ENCODE data around the gene CTBP1.

Gene CTBP1

DNA sequence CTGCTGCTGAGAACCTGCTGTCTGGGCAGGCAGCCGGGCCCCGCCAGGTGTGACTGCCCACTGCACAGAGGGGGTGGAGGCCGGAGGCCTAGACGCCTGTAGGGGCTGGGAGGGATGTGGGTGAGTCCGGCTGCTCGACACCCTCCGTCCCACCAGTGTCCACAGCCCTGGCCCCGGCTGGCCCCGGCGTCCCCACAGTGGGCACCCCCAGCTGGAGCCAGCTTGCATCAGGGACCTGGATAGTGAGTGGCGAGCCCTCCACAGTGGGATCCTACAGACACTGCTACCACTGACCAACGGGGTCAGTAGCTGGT is 41.8 kb downstream of the CTBP1 start:
- H2AFZ ChIP-seq (ENCODE audit: low read length), result no peak overlapping the region
- no peak overlapping the region for H3K4me2 ChIP-seq (ENCODE audit: low read depth, low read length, poor library complexity, severe bottlenecking)
- H4K20me1 ChIP-seq (ENCODE audit: insufficient read depth, low read length, poor library complexity, severe bottlenecking), result no peaks in the 10 kb centered on the region
- H3K36me3 ChIP-seq (ENCODE audit: insufficient read depth, low read length), result peaks cover 9% of the 10 kb centered on the region; the same call in 1 of the 2 replicates
- TF ChIP-seq, protein P1, sequence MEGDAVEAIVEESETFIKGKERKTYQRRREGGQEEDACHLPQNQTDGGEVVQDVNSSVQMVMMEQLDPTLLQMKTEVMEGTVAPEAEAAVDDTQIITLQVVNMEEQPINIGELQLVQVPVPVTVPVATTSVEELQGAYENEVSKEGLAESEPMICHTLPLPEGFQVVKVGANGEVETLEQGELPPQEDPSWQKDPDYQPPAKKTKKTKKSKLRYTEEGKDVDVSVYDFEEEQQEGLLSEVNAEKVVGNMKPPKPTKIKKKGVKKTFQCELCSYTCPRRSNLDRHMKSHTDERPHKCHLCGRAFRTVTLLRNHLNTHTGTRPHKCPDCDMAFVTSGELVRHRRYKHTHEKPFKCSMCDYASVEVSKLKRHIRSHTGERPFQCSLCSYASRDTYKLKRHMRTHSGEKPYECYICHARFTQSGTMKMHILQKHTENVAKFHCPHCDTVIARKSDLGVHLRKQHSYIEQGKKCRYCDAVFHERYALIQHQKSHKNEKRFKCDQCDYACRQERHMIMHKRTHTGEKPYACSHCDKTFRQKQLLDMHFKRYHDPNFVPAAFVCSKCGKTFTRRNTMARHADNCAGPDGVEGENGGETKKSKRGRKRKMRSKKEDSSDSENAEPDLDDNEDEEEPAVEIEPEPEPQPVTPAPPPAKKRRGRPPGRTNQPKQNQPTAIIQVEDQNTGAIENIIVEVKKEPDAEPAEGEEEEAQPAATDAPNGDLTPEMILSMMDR (conservative IDR thresholded peaks at IDR 0.05; ENCODE audit: low read length), result no peak
- TF ChIP-seq EZH2phosphoT487 (IDR thresholded peaks at IDR 0.05; ENCODE audit: borderline replicate concordance), result no peak
- H3K4me3 ChIP-seq (ENCODE audit: low read length, poor library complexity, severe bottlenecking), result no peak overlapping the region
- H3K79me2 ChIP-seq (ENCODE audit: insufficient read depth, low read length), result no peaks in the 10 kb centered on the region; the same call in 1 of the 2 replicates
- H3K4me1 ChIP-seq (ENCODE audit: insufficient read depth, low read length, poor library complexity, severe bottlenecking), result peaks cover 32% of the 10 kb centered on the region
- no peaks in the 10 kb centered on the region for H3K9me2 ChIP-seq (replicated peaks; ENCODE audit: low read depth, low read length)
- H3F3A ChIP-seq (ENCODE audit: low read depth), result peaks cover 10% of the 10 kb centered on the region
- H3K27me3 ChIP-seq (ENCODE audit: insufficient read depth, low read length, poor library complexity, severe bottlenecking), result no peaks in the 10 kb centered on the region
- no peak overlapping the region for H3K9ac ChIP-seq (ENCODE audit: low read depth, low read length, poor library complexity, severe bottlenecking)
- no peaks in the 10 kb centered on the region for H3K9me3 ChIP-seq (ENCODE audit: insufficient read depth, low read depth, low read length)

DNA sequence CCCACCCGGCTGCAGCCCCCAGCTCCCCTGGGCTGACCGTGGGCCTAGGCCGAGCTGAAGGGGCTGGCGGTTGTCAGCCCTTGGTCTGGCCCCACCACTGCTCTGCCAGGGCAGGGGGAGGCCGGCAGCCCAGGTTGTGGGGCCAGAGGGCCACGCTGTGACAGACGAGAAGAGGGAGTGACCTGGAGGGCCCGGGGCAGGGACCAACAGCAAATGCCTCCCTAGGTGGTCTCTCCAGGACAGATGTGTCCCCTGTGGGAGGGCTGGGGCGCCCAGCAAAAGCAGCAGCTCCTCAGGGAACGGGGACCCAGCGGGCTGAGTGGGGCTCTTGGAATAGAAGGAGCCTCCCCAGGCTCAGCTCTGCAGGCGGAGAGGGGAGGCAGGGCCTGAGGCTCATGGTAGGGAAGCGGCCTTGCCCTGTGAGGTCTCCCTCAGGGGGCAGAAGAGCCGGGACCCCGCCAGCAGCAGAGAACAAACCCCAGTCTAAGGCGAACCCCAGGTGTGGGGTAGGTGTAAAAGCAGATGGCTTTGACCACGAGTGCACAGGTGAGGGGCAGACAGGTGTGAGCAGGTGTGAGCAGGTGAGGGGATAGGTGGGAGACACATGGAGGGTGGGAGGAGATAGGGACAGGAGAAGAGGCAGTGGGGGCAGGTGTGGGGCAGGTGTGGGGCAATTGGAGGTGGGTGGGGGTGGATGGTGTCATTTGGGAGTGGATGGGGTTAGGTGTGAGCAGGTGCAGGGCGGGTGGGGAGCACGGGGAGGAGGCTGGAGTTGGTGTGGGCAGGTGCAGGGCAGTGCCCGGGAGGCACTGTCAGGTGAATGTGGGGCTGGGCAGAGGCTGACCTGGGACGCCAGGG is 42.4 kb downstream of the CTBP1 start:
- TF ChIP-seq EZH2phosphoT487 (IDR thresholded peaks at IDR 0.05; ENCODE audit: borderline replicate concordance), result no peak
- TF ChIP-seq, protein P1 (conservative IDR thresholded peaks at IDR 0.05; ENCODE audit: low read length), result no peak
- Histone ChIP-seq H2AFZ (ENCODE audit: low read length) (no peak overlapping the region), H3K27me3 (ENCODE audit: insufficient read depth, low read length, poor library complexity, severe bottlenecking) (no peaks in the 10 kb centered on the region), H3K79me2 (ENCODE audit: insufficient read depth, low read length) (no peaks in the 10 kb centered on the region; the same call in 1 of the 2 replicates), H3K4me3 (ENCODE audit: low read length, poor library complexity, severe bottlenecking) (no peak overlapping the region), H3K9ac (ENCODE audit: low read depth, low read length, poor library complexity, severe bottlenecking) (no peak overlapping the region), H3F3A (ENCODE audit: low read depth) (peaks cover 15% of the 10 kb centered on the region), H3K9me3 (ENCODE audit: insufficient read depth, low read depth, low read length) (no peaks in the 10 kb centered on the region), H3K36me3 (ENCODE audit: insufficient read depth, low read length) (peaks cover 6% of the 10 kb centered on the region; the same call in 1 of the 2 replicates), H3K4me2 (ENCODE audit: low read depth, low read length, poor library complexity, severe bottlenecking) (no peak overlapping the region), H3K4me1 (ENCODE audit: insufficient read depth, low read length, poor library complexity, severe bottlenecking) (peaks cover 37% of the 10 kb centered on the region), H3K9me2 (replicated peaks; ENCODE audit: low read depth, low read length) (no peaks in the 10 kb centered on the region), H4K20me1 (ENCODE audit: insufficient read depth, low read length, poor library complexity, severe bottlenecking) (no peaks in the 10 kb centered on the region)

DNA sequence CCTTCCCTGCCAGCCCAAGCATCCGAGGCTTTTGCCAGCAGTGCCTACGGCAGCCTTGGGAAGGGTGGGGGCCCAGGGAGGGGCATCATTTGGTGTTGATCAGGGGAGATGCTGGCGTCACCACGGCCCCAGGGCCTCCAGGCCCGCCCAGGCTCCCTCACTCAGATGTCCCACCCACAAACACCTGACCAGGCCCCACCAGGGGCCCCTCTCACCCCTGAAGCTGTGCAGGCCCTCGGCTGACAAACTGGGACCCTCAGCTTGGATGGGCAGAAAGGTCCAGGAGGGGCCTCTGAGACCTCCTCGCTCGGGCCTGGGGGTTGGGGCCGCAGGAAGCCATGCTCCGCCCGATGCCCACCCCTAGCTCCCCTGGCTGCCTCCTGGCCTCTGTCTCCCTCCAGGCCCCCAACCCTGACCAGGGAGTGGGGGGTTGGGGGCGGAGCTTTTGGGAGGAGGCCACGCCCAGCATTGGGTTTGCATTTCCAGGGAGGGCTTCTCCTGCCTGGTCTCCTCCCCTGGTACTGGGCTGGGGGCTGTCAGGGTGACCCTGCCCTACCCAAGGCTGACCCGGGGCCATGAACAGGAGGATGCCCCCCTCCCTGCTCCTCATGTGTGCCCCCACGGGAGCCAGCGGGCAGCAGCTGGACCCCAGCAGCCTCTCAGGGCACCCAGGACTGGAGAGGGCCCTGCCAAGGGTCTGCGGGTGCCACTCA is 43.2 kb downstream of the CTBP1 start:
- TF ChIP-seq, protein P1 (conservative IDR thresholded peaks at IDR 0.05; ENCODE audit: low read length), result no peak
- no peak for TF ChIP-seq EZH2phosphoT487 (IDR thresholded peaks at IDR 0.05; ENCODE audit: borderline replicate concordance)
- Histone ChIP-seq H3F3A (ENCODE audit: low read depth) (peaks cover 21% of the 10 kb centered on the region), H3K36me3 (ENCODE audit: insufficient read depth, low read length) (peaks cover 1% of the 10 kb centered on the region; the same call in 1 of the 2 replicates), H3K4me2 (ENCODE audit: low read depth, low read length, poor library complexity, severe bottlenecking) (no peak overlapping the region), H3K9me3 (ENCODE audit: insufficient read depth, low read depth, low read length) (no peaks in the 10 kb centered on the region), H3K79me2 (ENCODE audit: insufficient read depth, low read length) (peaks cover under 1% of the 10 kb centered on the region; the same call in 1 of the 2 replicates), H3K4me3 (ENCODE audit: low read length, poor library complexity, severe bottlenecking) (no peak overlapping the region), H3K4me1 (ENCODE audit: insufficient read depth, low read length, poor library complexity, severe bottlenecking) (peaks cover 44% of the 10 kb centered on the region), H2AFZ (ENCODE audit: low read length) (no peak overlapping the region), H3K9ac (ENCODE audit: low read depth, low read length, poor library complexity, severe bottlenecking) (peak overlapping the region; percentile 5), H3K9me2 (replicated peaks; ENCODE audit: low read depth, low read length) (no peaks in the 10 kb centered on the region), H3K27me3 (ENCODE audit: insufficient read depth, low read length, poor library complexity, severe bottlenecking) (no peaks in the 10 kb centered on the region), H4K20me1 (ENCODE audit: insufficient read depth, low read length, poor library complexity, severe bottlenecking) (no peaks in the 10 kb centered on the region)
